Neuron (in vitro differentiated cells): ENCODE data around the gene PPARA.

Experiments used
- H2AFZ ChIP-seq: one replicate; pipeline ENCODE4 v1.6.1; 2013; ENCODE audit warnings: low read depth, mild to moderate bottlenecking, inconsistent platforms, low read length, moderate library complexity
- H3K27me3 ChIP-seq: one replicate; pipeline ENCODE4 v1.6.1; 2013; ENCODE audit warnings: low read length; ENCODE audit not compliant: insufficient read depth
- H3K36me3 ChIP-seq: one replicate; pipeline ENCODE4 v1.6.1; 2013; ENCODE audit warnings: low read length; ENCODE audit not compliant: insufficient read depth
- H3K4me1 ChIP-seq: one replicate; pipeline ENCODE4 v1.6.1; 2013; ENCODE audit warnings: low read length; ENCODE audit not compliant: insufficient read depth
- H3K4me3 ChIP-seq: 2 replicates; pipeline ENCODE4 v1.5.1; 2013; ENCODE audit warnings: mild to moderate bottlenecking, low read length, moderate library complexity
- H3K9me3 ChIP-seq: one replicate; pipeline ENCODE4 v1.6.1; 2013; ENCODE audit warnings: low read length

The PPARA gene

GRCh38 chr22:46272762-46273431 lies 122.6 kb downstream of the PPARA start:
- Histone ChIP-seq H2AFZ (no peak overlapping the region), H3K4me3 (no peak overlapping the region), H3K9me3 (peaks cover 10% of the 10 kb centered on the region), H3K27me3 (no peaks in the 10 kb centered on the region), H3K36me3 (peaks cover 46% of the 10 kb centered on the region), H3K4me1 (no peaks in the 10 kb centered on the region)

- peaks cover 53% of the 10 kb centered on the region for H3K36me3 ChIP-seq
- H3K4me1 ChIP-seq: no peaks in the 10 kb centered on the region
- no peaks in the 10 kb centered on the region for H3K27me3 ChIP-seq
- no peak overlapping the region for H3K4me3 ChIP-seq
- peaks cover 10% of the 10 kb centered on the region for H3K9me3 ChIP-seq
- no peak overlapping the region for H2AFZ ChIP-seq
Measured at GRCh38 chr22:46273432-46274148, 123.3 kb downstream of the PPARA start.

GRCh38 chr22:46274381-46274780 lies 124.1 kb downstream of the PPARA start:
- H3K9me3 ChIP-seq: peaks cover 10% of the 10 kb centered on the region
- H3K27me3 ChIP-seq: no peaks in the 10 kb centered on the region
- no peak overlapping the region for H3K4me3 ChIP-seq
- H3K36me3 ChIP-seq: peaks cover 61% of the 10 kb centered on the region
- no peaks in the 10 kb centered on the region for H3K4me1 ChIP-seq
- H2AFZ ChIP-seq: no peak overlapping the region

- Histone ChIP-seq H3K4me3 (no peak overlapping the region), H3K27me3 (no peaks in the 10 kb centered on the region), H3K9me3 (peaks cover 10% of the 10 kb centered on the region), H2AFZ (no peak overlapping the region), H3K36me3 (peaks cover 72% of the 10 kb centered on the region), H3K4me1 (no peaks in the 10 kb centered on the region)
Measured at GRCh38 chr22:46275455-46276122, 125.3 kb downstream of the PPARA start.

GRCh38 chr22:46276563-46276962 lies 126.2 kb downstream of the PPARA start:
- H3K36me3 ChIP-seq: peaks cover 81% of the 10 kb centered on the region

GRCh38 chr22:46278656-46279645 lies 128.6 kb downstream of the PPARA start:
- no peaks in the 10 kb centered on the region for H3K27me3 ChIP-seq
- H3K9me3 ChIP-seq: peaks cover 10% of the 10 kb centered on the region
- no peak overlapping the region for H3K4me3 ChIP-seq
- H2AFZ ChIP-seq: no peak overlapping the region
- H3K36me3 ChIP-seq: peaks cover 79% of the 10 kb centered on the region
- H3K4me1 ChIP-seq: no peaks in the 10 kb centered on the region

More at GRCh38 chr22:46276563-46276962, 126.2 kb downstream of the PPARA start:
- H3K27me3 ChIP-seq: no peaks in the 10 kb centered on the region
- no peaks in the 10 kb centered on the region for H3K4me1 ChIP-seq
- H3K4me3 ChIP-seq: no peak overlapping the region
- H2AFZ ChIP-seq: no peak overlapping the region
- peaks cover 10% of the 10 kb centered on the region for H3K9me3 ChIP-seq

GRCh38 chr22:46280063-46280817 lies 129.9 kb downstream of the PPARA start:
- no peak overlapping the region for H3K4me3 ChIP-seq
- no peaks in the 10 kb centered on the region for H3K27me3 ChIP-seq
- peaks cover 79% of the 10 kb centered on the region for H3K36me3 ChIP-seq
- no peaks in the 10 kb centered on the region for H3K4me1 ChIP-seq
- H2AFZ ChIP-seq: no peak overlapping the region
- H3K9me3 ChIP-seq: peaks cover 5% of the 10 kb centered on the region

- Histone ChIP-seq H3K9me3 (no peaks in the 10 kb centered on the region), H3K27me3 (no peaks in the 10 kb centered on the region), H3K4me1 (no peaks in the 10 kb centered on the region), H3K36me3 (peaks cover 75% of the 10 kb centered on the region), H3K4me3 (no peak overlapping the region), H2AFZ (no peak overlapping the region)
Measured at GRCh38 chr22:46280999-46281623, 130.8 kb downstream of the PPARA start.

- H3K9me3 ChIP-seq: no peaks in the 10 kb centered on the region
- H3K36me3 ChIP-seq: peaks cover 72% of the 10 kb centered on the region
- H2AFZ ChIP-seq: no peak overlapping the region
- H3K27me3 ChIP-seq: no peaks in the 10 kb centered on the region
- no peak overlapping the region for H3K4me3 ChIP-seq
- H3K4me1 ChIP-seq: no peaks in the 10 kb centered on the region
Measured at GRCh38 chr22:46281866-46282678, 131.7 kb downstream of the PPARA start.

GRCh38 chr22:46286006-46286405 lies 135.7 kb downstream of the PPARA start:
- no peaks in the 10 kb centered on the region for H3K4me1 ChIP-seq
- H3K9me3 ChIP-seq: no peaks in the 10 kb centered on the region
- H3K36me3 ChIP-seq: peaks cover 39% of the 10 kb centered on the region
- H2AFZ ChIP-seq: no peak overlapping the region
- no peak overlapping the region for H3K4me3 ChIP-seq
- no peaks in the 10 kb centered on the region for H3K27me3 ChIP-seq
